Glutamatergic neuron (in vitro differentiated cells): ENCODE data around the gene RNF213. TPM values are rescaled to one million over a fixed set of nuclear protein-coding genes. Genes with fewer than 3 reads are reported as not detected.

Experiments used
- DNase-seq: peaks from one replicate; pipeline ENCODE4 v3.0.0; 2022
- H3K27ac Mint-ChIP-seq: one replicate; pipeline ENCODE4 v1.8.0; 2020; ENCODE audit warnings: mild to moderate bottlenecking, mixed read lengths, inconsistent platforms; ENCODE audit not compliant: unreplicated experiment
- H3K27me3 Mint-ChIP-seq: one replicate; pipeline ENCODE4 v1.8.0; 2020; ENCODE audit warnings: mild to moderate bottlenecking, moderate library complexity, mixed read lengths, inconsistent platforms; ENCODE audit not compliant: unreplicated experiment
- H3K36me3 Mint-ChIP-seq: one replicate; pipeline ENCODE4 v1.8.0; 2020; ENCODE audit warnings: mild to moderate bottlenecking, mixed read lengths, inconsistent platforms; ENCODE audit not compliant: unreplicated experiment
- H3K4me1 Mint-ChIP-seq: one replicate; pipeline ENCODE4 v1.8.0; 2020; ENCODE audit warnings: mild to moderate bottlenecking, low read depth, mixed read lengths, inconsistent platforms; ENCODE audit not compliant: unreplicated experiment
- H3K4me3 Mint-ChIP-seq: one replicate; pipeline ENCODE4 v1.8.0; 2020; ENCODE audit warnings: mild to moderate bottlenecking, mixed read lengths, inconsistent platforms; ENCODE audit not compliant: unreplicated experiment
- H3K9me3 Mint-ChIP-seq: one replicate; pipeline ENCODE4 v1.8.0; 2020; ENCODE audit warnings: mild to moderate bottlenecking, moderate library complexity, mixed read lengths, inconsistent platforms; ENCODE audit not compliant: unreplicated experiment
- total RNA-seq: library from RNA; stranded (reverse); fragmentation: NEBNext Ultra II Directional; extraction: Animal tissue kit (Norgen Biotek cat#: 25700); gene quantifications from one replicate; pipeline ENCODE4 v1.2.1, GENCODE V29; 2021; ENCODE audit not compliant: unreplicated experiment
- TF ChIP-seq, protein P1 (sequence below): fragments of 200-600 bp; sonication (generic); IDR thresholded peaks from one replicate; pipeline ENCODE4 v1.5.0; 2021; ENCODE audit not compliant: partially characterized antibody, unreplicated experiment

The RNF213 gene
- total RNA-seq, 1 donor from 2014 or later, result 34.7 TPM

DNA sequence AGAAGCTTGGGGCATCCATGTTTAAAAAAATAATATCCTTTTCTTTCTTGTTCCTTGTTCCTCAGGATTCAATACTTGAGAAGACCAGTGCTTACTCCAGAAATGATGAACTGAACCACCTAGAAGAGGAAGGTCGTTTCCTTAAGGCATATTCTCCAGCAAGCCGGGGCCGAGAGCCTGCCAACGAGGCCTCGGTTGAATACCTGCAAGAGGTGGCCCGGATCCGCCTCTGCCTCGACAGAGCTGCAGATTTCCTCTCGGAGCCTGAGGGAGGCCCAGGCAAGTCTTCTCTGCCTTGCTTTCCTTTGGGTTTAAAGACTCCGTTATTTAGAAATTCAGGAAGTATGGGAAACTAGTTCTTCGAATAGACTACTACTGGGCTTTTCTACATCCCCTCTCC, 111.8 kb downstream of the RNF213 start:
- Mint-ChIP-seq H3K9me3 (peaks cover 1% of the 10 kb centered on the region), H3K27me3 (peaks cover under 1% of the 10 kb centered on the region), H3K4me3 (no peak overlapping the region), H3K4me1 (peaks cover 8% of the 10 kb centered on the region), H3K27ac (no peak overlapping the region), H3K36me3 (no peaks in the 10 kb centered on the region)
- TF ChIP-seq, protein P1, sequence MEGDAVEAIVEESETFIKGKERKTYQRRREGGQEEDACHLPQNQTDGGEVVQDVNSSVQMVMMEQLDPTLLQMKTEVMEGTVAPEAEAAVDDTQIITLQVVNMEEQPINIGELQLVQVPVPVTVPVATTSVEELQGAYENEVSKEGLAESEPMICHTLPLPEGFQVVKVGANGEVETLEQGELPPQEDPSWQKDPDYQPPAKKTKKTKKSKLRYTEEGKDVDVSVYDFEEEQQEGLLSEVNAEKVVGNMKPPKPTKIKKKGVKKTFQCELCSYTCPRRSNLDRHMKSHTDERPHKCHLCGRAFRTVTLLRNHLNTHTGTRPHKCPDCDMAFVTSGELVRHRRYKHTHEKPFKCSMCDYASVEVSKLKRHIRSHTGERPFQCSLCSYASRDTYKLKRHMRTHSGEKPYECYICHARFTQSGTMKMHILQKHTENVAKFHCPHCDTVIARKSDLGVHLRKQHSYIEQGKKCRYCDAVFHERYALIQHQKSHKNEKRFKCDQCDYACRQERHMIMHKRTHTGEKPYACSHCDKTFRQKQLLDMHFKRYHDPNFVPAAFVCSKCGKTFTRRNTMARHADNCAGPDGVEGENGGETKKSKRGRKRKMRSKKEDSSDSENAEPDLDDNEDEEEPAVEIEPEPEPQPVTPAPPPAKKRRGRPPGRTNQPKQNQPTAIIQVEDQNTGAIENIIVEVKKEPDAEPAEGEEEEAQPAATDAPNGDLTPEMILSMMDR, result no peak
- DNase-seq, result no peak

DNA sequence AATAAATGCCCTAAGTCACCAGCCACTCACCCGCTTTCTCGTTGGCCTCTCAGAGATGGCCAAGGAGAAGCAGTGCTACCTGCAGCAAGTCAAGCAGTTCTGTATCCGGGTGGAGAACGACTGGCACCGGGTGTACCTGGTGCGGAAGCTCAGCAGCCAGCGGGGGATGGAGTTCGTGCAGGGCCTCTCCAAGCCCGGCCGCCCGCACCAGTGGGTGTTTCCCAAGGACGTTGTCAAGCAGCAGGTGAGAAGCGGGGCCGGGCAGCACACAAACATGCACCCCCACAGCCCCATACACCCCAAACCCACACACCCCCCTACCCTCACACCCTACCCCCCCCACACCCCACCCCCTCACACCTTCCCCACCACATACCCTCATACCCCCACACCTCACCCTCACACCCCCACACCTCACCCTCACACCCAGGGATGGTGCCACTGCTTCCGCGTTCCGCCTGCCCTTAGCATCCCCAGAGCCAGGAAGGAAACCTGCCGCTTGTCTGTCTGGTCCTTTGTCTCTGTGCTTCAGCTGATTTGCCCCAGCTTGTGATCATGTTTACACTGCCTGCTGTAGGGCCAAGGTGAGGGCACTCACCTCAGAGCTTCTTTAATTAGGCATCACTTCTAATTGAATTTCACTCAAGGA, 112.4 kb downstream of the RNF213 start:
- no peaks in the 10 kb centered on the region for H3K36me3 Mint-ChIP-seq
- peaks cover 2% of the 10 kb centered on the region for H3K27me3 Mint-ChIP-seq
- H3K4me1 Mint-ChIP-seq, result peaks cover 3% of the 10 kb centered on the region
- H3K4me3 Mint-ChIP-seq, result no peak overlapping the region
- TF ChIP-seq, protein P1, result no peak
- no peak for DNase-seq
- peaks cover 1% of the 10 kb centered on the region for H3K9me3 Mint-ChIP-seq
- no peak overlapping the region for H3K27ac Mint-ChIP-seq

DNA sequence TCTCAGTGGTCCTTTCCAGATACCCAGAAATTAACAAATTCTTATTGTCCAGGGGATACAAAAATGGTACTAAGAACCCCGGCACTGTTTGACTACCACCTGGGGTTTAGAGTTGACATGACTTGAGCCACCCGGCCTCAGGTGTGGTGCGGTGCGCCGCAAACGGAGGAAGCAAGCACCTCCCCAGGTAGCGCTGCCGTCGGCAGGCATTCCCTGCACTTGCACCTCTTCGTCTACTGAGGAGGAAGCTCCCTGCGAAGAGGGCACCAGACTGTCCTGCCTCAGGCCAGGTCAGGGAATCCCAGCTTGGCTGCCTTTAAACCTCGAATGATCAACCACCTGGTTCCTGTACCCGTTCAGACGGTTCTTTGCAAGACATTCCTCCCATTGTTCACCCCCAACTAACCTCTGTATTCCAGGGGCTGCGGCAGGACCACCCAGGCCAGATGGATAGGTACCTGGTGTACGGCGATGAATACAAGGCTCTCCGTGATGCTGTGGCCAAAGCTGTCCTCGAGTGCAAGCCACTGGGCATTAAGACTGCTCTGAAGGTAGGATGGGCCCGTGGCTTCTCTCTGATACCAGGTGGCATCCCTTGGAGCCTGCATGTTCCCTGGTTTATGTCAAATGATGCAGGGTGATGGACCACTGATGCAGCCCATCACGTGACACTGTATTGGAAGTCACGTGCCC, 113.5 kb downstream of the RNF213 start:
- Mint-ChIP-seq H3K9me3 (peaks cover 1% of the 10 kb centered on the region), H3K27ac (no peak overlapping the region), H3K27me3 (peaks cover 2% of the 10 kb centered on the region), H3K4me3 (no peak overlapping the region), H3K4me1 (peaks cover 1% of the 10 kb centered on the region), H3K36me3 (no peaks in the 10 kb centered on the region)
- DNase-seq, result no peak
- TF ChIP-seq, protein P1, result no peak

DNA sequence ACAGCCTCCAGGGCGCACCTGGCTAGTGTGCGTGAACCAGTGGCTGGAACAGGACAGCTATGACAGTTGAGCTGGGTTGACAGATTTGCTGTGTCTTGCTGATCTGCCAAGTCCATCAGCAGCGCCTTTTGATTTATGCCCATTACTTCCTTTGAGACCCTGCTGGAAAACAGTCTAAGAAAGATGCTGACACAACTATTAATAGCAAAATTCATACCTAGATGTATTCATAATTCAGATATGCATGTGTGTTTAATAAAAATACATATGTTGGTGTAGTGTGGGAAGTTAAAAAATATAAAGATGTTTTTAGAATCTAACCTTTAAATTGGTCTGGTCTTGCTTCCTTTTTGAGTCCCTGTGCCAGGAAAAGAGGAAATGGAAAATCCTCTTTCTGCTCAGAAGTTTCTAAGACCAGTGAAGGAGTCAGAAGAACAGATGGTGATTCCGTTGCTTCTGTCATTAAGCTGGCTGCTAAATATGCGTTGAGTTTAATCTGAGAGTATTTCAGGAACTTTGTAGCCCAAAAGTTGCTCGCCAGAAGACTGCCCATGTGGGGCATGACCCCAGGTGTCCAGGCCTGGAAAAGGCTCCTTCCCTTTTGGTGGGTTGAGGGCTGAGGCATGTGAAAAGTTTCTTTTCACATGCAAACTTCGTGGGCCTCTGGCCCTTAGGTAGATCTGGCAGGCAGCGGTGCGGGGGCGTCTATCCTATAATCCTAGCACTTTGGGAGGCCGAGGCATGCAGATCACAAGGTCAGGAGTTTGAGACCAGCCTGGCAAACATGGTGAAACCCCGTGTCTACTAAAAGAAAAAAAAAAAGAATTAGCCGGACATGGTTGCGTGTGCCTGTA, 114.3 kb downstream of the RNF213 start:
- H3K9me3 Mint-ChIP-seq, result peaks cover 1% of the 10 kb centered on the region
- H3K27me3 Mint-ChIP-seq, result peaks cover 2% of the 10 kb centered on the region
- no peaks in the 10 kb centered on the region for H3K36me3 Mint-ChIP-seq
- DNase-seq, result no peak
- H3K4me3 Mint-ChIP-seq, result no peak overlapping the region
- H3K4me1 Mint-ChIP-seq, result peaks cover 1% of the 10 kb centered on the region
- no peak overlapping the region for H3K27ac Mint-ChIP-seq
- TF ChIP-seq, protein P1, result no peak
